DND-41 (cell line): Measurements from ENCODE around the gene TNS3.

Experiments used
- ATAC-seq: fragments of 200-7000 bp; cut with Tn5 transposase; 3 replicates; pipeline ENCODE4 v1.9.1; 2021; ENCODE audit warnings: low read depth; ENCODE audit not compliant: insufficient read depth
- DNase-seq: peaks from one replicate; pipeline ENCODE4 v3.0.0-alpha.2; 2020
- H2AFZ ChIP-seq: 2 replicates; pipeline ENCODE4 v1.6.0; 2012; ENCODE audit warnings: low read depth, low read length
- H3K27ac ChIP-seq: 2 replicates; pipeline ENCODE4 v1.5.1; 2012; ENCODE audit warnings: low read length, inconsistent platforms
- H3K27me3 ChIP-seq: fragments of 200-600 bp; sonication (generic); 2 replicates; pipeline ENCODE4 v1.6.0; 2012; ENCODE audit warnings: low read length, mild to moderate bottlenecking, inconsistent platforms; ENCODE audit not compliant: insufficient read depth, poor library complexity
- H3K36me3 ChIP-seq: 2 replicates; pipeline ENCODE4 v1.5.1; 2012; ENCODE audit warnings: low read length, inconsistent platforms; ENCODE audit not compliant: insufficient read depth
- H3K4me1 ChIP-seq: 2 replicates; pipeline ENCODE4 v1.5.1; 2012; ENCODE audit warnings: mild to moderate bottlenecking, low read length; ENCODE audit not compliant: insufficient read depth
- H3K4me2 ChIP-seq: 2 replicates; pipeline ENCODE4 v1.6.0; 2012; ENCODE audit warnings: mild to moderate bottlenecking, moderate library complexity, low read length, inconsistent platforms; ENCODE audit not compliant: insufficient read depth
- H3K4me3 ChIP-seq, 2 experiments: fragments of 200-600 bp in 1 of 2; shearing (Covaris generic) in 1 of 2; 2 replicates each; pipeline ENCODE4 v1.5.1; 2012 to 2016; ENCODE audit warnings: inconsistent platforms in 2 of 2, low read length in 2 of 2, mild to moderate bottlenecking in 2 of 2, low read depth in 1 of 2, moderate library complexity in 1 of 2
- H3K79me2 ChIP-seq: 2 replicates; pipeline ENCODE4 v1.6.0; 2012; ENCODE audit warnings: low read length, inconsistent platforms; ENCODE audit not compliant: insufficient read depth
- H3K9ac ChIP-seq: 2 replicates; pipeline ENCODE4 v1.6.0; 2012; ENCODE audit warnings: low read depth, mild to moderate bottlenecking, inconsistent platforms, low read length, moderate library complexity
- H3K9me3 ChIP-seq: 2 replicates; pipeline ENCODE4 v1.5.1; 2012; ENCODE audit warnings: low read length, moderate library complexity, mild to moderate bottlenecking, inconsistent platforms; ENCODE audit not compliant: insufficient read depth, severe bottlenecking
- H4K20me1 ChIP-seq: 2 replicates; pipeline ENCODE4 v1.6.0; 2012; ENCODE audit warnings: low read length; ENCODE audit not compliant: insufficient read depth
- EZH2 ChIP-seq: IDR thresholded peaks from 3 replicates; pipeline ENCODE4 v1.6.1; 2012; ENCODE audit warnings: borderline replicate concordance, low read depth, mild to moderate bottlenecking, moderate library complexity, low read length, inconsistent platforms; ENCODE audit not compliant: severe bottlenecking
- TF ChIP-seq, protein P1 (sequence below): IDR thresholded peaks from 2 replicates; pipeline ENCODE4 v1.5.1; 2012; ENCODE audit warnings: borderline replicate concordance, low read length, moderate library complexity, mild to moderate bottlenecking; ENCODE audit not compliant: poor library complexity, severe bottlenecking; ENCODE audit errors: extremely low read depth

Gene TNS3

DNA sequence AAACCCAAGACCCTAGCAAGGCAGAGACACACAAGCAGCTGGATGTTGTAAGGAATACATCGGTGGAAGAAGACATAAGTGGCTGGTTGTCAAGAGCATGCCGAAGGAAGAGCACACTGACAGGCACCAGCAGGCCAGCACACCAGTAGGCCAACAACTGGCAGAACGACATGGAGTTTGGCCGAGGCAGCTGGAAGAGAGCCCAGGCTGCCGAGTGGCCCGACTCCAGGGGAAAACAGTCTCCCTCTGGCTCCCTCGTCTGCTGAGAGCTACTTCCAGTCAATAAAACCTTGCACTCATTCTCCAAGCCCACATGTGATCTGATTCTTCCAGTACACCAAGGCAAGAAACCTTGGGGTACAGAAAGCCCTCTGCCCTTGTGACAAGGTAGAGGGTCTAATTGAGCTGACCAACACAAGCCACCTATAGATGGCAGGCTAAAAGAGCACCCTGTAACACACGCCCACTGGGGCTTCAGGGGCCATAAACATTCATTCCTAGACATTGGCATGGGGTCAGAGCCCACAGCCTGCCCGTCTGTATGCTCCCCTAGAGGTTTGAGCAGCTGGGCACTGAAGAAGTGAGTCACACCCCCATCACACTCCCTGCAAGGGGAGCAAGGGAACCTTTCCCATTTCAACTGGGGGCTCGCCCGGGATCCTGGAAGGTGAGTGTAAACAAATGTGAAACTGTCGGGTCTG is 14.7 kb upstream of the TNS3 start:
- H3K9me3 ChIP-seq = peaks cover 17% of the 10 kb centered on the region
- H3K27ac ChIP-seq = no peak overlapping the region
- no peaks in the 10 kb centered on the region for H3K79me2 ChIP-seq
- TF ChIP-seq, protein P1, sequence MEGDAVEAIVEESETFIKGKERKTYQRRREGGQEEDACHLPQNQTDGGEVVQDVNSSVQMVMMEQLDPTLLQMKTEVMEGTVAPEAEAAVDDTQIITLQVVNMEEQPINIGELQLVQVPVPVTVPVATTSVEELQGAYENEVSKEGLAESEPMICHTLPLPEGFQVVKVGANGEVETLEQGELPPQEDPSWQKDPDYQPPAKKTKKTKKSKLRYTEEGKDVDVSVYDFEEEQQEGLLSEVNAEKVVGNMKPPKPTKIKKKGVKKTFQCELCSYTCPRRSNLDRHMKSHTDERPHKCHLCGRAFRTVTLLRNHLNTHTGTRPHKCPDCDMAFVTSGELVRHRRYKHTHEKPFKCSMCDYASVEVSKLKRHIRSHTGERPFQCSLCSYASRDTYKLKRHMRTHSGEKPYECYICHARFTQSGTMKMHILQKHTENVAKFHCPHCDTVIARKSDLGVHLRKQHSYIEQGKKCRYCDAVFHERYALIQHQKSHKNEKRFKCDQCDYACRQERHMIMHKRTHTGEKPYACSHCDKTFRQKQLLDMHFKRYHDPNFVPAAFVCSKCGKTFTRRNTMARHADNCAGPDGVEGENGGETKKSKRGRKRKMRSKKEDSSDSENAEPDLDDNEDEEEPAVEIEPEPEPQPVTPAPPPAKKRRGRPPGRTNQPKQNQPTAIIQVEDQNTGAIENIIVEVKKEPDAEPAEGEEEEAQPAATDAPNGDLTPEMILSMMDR = no peak
- no peak for TF ChIP-seq EZH2
- H2AFZ ChIP-seq = no peak overlapping the region
- H4K20me1 ChIP-seq = no peaks in the 10 kb centered on the region
- H3K36me3 ChIP-seq = no peaks in the 10 kb centered on the region
- no peak overlapping the region for H3K4me2 ChIP-seq
- no peak overlapping the region for H3K9ac ChIP-seq
- DNase-seq (peak; percentile 21), ATAC-seq (no peak)
- H3K4me1 ChIP-seq = no peaks in the 10 kb centered on the region
- H3K27me3 ChIP-seq = no peaks in the 10 kb centered on the region
- H3K4me3 ChIP-seq = no peak overlapping the region

DNA sequence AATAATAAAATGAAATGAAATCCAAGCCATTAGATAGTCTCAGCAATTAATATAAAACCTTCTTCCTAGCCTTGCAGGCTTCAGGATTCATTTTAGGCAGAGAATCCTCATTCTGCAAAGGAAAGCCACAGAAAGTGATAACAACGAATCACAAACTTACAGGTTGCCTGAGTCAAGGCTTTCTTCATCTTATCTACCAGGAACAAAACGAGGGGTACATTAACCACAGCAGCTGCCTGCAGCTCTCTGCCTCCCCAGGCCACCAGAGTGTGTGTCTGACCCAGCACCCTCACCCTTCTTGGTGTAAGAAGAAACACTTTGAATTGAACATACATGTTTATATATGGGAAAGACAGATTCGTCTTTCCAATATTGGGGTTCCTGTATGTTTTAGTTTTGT is 12.5 kb upstream of the TNS3 start:
- Histone ChIP-seq H2AFZ (no peak overlapping the region), H4K20me1 (no peaks in the 10 kb centered on the region), H3K27me3 (no peaks in the 10 kb centered on the region), H3K36me3 (no peaks in the 10 kb centered on the region), H3K9ac (no peak overlapping the region), H3K4me1 (no peaks in the 10 kb centered on the region), H3K4me3 (no peak overlapping the region), H3K4me2 (no peak overlapping the region), H3K79me2 (no peaks in the 10 kb centered on the region), H3K27ac (no peak overlapping the region), H3K9me3 (peaks cover 15% of the 10 kb centered on the region)
- no peak for DNase-seq
- TF ChIP-seq EZH2 = no peak
- TF ChIP-seq, protein P1 = no peak
- no peak for ATAC-seq

DNA sequence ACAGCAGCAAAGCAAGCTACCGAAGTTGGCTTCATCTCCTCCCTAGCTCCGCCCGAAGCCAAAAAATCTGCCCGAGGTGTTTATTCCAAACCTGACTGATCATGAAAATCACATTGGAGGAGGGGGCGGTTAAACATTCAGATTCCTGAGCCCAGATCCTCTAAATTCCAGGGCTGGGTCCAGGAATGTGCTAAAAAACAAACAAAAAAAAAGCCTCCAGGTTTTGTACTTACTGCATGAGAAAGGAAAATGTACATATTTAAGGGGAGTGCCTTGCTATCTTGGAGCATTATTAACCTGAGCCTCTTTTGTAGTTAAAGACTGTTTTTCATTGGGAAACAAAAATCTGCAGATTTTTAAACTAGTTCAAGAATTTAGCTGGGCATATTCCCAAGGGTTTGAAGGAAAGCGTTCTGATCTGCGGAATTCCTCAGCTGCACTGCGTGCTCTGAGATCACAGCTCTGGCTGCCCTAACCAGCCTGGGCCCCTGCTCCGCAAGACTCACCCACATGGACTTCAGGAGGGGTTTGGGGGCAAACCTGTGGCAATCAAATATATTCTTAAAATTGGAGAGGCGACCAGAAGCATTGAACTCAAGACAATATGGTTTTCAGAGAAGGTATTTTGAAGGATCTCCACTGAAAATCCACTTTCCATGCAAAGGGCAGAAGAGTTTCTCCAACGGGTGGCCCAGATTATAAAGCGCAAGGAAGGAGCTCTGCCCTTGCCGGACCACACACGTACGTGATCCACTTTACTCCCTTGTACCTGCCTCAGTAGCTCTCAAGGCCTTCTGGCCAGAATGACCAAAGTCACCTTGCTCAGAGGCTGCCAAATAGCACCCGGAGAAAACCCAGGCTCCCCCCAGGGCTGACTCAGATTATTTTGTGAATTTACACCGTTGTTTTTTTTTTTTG is 10.0 kb upstream of the TNS3 start:
- no peak overlapping the region for H2AFZ ChIP-seq

More for the DNA sequence above, 10.0 kb upstream of the TNS3 start:
- no peak overlapping the region for H3K4me3 ChIP-seq
- DNase-seq (no peak), ATAC-seq (no peak)
- H3K36me3 ChIP-seq = no peaks in the 10 kb centered on the region
- peaks cover 11% of the 10 kb centered on the region for H3K9me3 ChIP-seq
- no peaks in the 10 kb centered on the region for H3K79me2 ChIP-seq
- no peak overlapping the region for H3K4me2 ChIP-seq
- H4K20me1 ChIP-seq = no peaks in the 10 kb centered on the region
- H3K9ac ChIP-seq = no peak overlapping the region
- no peaks in the 10 kb centered on the region for H3K27me3 ChIP-seq
- H3K27ac ChIP-seq = no peak overlapping the region
- no peaks in the 10 kb centered on the region for H3K4me1 ChIP-seq
- TF ChIP-seq, protein P1 = no peak
- no peak for TF ChIP-seq EZH2
